H7 (cell line): Measurements from ENCODE around the gene GMDS. TPM values are rescaled to one million over a fixed set of nuclear protein-coding genes. Genes with fewer than 3 reads are reported as not detected.
"Not testable (repeated sequence)": the region's sequence is repeated elsewhere in the genome, so short reads cannot be mapped to it uniquely, and the experiment has no call there.

Experiments
- DNase-seq: peaks from one replicate; pipeline ENCODE4 v3.0.0; 2012
- H3K27me3 ChIP-seq: 2 replicates; pipeline ENCODE4 v1.6.0; 2011; ENCODE audit warnings: mild to moderate bottlenecking, low read length; ENCODE audit not compliant: control insufficient read depth, insufficient read depth
- H3K36me3 ChIP-seq: replicated peaks from 2 replicates; pipeline ENCODE4 v1.5.1; 2011; ENCODE audit warnings: low read length; ENCODE audit not compliant: control insufficient read depth, insufficient read depth
- H3K4me3 ChIP-seq: 2 replicates; pipeline ENCODE4 v1.5.1; 2011; ENCODE audit warnings: low read depth, mild to moderate bottlenecking, control low read depth, low read length, moderate library complexity; ENCODE audit not compliant: insufficient read depth
- total RNA-seq: library from RNA; depleted of rRNA; stranded (reverse); fragments of >200 nt; shearing (Covaris generic); gene quantifications from 2 replicates; pipeline ENCODE4 v1.2.3, GENCODE V29; 2014

Gene GMDS
- total RNA-seq, 1 experiment from 2014 or later, result 9.0 TPM

DNA sequence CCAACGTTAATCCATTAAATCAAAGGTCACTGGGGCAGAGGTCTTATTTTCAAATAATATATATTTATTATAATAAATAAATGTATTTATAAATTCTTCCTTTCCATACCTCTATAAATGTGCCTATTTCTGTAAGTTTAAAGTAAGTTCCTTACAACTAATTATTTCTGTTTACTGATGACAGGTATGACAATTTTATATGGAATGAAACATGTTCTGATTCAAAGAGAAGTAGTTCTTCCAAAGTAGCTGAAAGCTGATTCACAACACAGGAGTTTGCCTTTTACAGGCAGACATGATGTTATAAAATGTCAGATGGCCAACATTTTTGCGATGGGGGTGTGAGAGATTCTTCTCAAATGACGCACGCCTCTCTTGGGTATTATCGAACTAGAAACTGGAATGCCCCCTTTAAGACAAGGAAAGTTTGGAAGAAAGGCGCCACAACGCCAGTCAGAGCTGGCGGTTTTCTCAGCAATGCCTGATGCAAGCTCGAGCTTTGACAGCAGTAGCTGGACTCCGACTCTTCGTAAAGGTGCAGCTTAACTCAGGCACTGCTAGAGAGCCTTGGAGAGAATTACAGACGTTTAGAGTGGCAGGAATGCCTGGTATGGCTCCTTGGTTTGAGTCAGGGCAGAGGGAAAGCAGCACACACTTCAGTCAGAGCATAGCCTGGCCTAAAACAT, 543.6 kb downstream of the GMDS start:
- Histone ChIP-seq H3K27me3 (no peaks in the 10 kb centered on the region), H3K36me3 (no peaks in the 10 kb centered on the region), H3K4me3 (no peak overlapping the region)
- DNase-seq, result no peak

DNA sequence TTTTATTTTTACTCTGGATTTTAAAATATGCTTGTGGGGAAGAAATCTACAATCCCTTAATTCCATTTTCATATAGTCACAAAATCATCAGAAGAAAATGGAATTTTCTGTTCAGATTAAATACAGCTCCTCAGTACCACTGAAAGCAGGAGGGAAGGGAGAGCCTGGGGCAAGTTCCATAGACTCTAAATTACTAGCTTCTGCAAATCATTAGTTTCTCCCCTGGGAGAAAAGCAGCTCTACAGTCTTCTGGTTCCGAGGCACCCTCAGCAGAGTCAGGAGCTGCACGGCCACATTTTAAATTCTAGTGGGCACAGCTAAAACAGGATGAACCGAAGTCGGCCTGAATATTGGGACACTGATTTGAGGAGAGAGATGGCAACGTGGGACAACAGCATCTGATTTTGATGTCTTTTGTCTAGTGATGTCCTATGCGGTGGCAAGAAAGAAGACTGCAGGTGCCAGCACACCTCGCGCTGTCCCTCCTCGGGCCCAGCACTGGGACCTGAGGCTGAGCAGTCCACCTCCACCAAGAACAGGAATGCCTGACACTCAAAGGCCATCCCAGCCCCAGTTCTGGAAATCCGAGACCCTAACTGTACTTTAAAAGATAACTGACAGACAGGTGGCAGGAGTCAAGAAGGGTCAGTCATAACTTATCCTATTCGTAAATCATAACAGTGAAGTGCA, 545.0 kb downstream of the GMDS start:
- DNase-seq, result no peak
- H3K27me3 ChIP-seq, result no peaks in the 10 kb centered on the region
- H3K4me3 ChIP-seq, result no peak overlapping the region
- no peaks in the 10 kb centered on the region for H3K36me3 ChIP-seq

- Histone ChIP-seq H3K36me3 (no peaks in the 10 kb centered on the region), H3K27me3 (no peaks in the 10 kb centered on the region), H3K4me3 (no peak overlapping the region)
- no peak for DNase-seq
Measured at GRCh38 chr6:1698527-1698926, 546.9 kb downstream of the GMDS start.

GRCh38 chr6:1697688-1698351, 547.6 kb downstream of the GMDS start:
- Histone ChIP-seq H3K36me3 (no peaks in the 10 kb centered on the region), H3K4me3 (no peak overlapping the region), H3K27me3 (no peaks in the 10 kb centered on the region)
- no peak for DNase-seq

DNA sequence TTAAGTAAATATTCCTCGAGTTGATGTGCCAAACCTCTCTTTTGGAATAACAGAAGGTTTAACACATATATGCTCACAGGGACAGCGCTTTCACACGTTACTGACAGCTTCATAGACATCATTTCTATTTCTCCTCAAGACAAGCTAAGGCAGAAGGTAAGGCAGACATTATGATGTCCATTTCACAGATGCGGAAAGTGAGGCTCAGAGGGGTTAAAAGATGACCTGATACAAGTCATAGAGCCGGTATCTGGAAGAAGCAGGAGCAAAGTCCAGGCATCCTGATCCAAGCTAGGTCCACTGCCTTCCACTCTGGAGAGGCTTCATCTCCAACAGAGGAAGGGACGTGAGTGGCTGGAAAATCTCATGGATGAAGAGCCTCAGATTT, 548.9 kb downstream of the GMDS start:
- no peaks in the 10 kb centered on the region for H3K36me3 ChIP-seq
- no peak overlapping the region for H3K4me3 ChIP-seq
- no peaks in the 10 kb centered on the region for H3K27me3 ChIP-seq
- DNase-seq, result no peak

GRCh38 chr6:1695546-1696462, 549.6 kb downstream of the GMDS start:
- Histone ChIP-seq H3K4me3 (no peak overlapping the region), H3K27me3 (no peaks in the 10 kb centered on the region), H3K36me3 (no peaks in the 10 kb centered on the region)
- no peak for DNase-seq

DNA sequence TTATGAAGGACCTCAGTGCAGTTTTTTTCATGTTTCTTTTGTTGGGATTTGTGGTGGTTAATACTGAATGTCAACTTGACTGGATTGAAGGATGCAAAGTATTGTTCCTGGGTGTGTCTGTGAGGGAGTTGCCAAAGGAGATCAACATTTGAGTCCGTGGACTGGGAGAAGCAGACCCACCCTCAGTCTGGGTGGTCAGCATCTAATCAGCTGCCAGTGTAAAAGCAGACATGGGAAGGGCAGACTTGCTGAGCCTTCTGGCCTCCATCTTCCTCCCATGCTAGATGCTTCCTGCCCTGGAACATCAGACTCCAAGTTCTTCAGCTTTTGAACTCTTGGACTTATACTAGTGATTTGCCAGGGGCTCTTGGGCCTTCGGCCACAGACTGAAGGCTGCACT, 553.6 kb downstream of the GMDS start:
- H3K4me3 ChIP-seq, H3K36me3 ChIP-seq, H3K27me3 ChIP-seq, DNase-seq: not testable (repeated sequence)

GRCh38 chr6:1690656-1691055, 554.7 kb downstream of the GMDS start:
- DNase-seq, H3K36me3 ChIP-seq, H3K4me3 ChIP-seq, H3K27me3 ChIP-seq: not testable (repeated sequence)

DNA sequence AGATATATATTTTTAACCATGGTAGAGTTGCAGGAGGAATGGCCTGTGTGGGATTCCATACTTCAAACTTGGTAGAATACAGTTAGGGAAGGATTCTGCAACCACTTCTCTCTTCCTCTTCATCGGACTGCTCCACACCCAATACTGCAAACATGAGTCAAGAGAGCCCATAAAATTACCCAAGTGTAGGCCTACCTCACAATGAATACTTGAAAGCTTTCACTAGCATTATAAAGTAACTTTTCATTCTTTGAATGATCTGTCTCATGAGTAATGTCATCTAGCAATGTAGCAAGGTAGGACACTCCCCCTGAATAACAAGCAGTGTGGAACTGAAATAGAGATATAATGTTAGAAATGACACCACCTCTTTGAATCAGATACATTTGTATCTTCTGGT, 556.3 kb downstream of the GMDS start:
- no peaks in the 10 kb centered on the region; the same call in 1 of the 2 replicates for H3K27me3 ChIP-seq
- no peak overlapping the region for H3K4me3 ChIP-seq
- no peaks in the 10 kb centered on the region for H3K36me3 ChIP-seq
- no peak for DNase-seq

- H3K4me3 ChIP-seq, result no peak overlapping the region
- no peaks in the 10 kb centered on the region; the same call in 1 of the 2 replicates for H3K27me3 ChIP-seq
- no peak for DNase-seq
- no peaks in the 10 kb centered on the region for H3K36me3 ChIP-seq
Measured at GRCh38 chr6:1688396-1688795, 557.0 kb downstream of the GMDS start.

DNA sequence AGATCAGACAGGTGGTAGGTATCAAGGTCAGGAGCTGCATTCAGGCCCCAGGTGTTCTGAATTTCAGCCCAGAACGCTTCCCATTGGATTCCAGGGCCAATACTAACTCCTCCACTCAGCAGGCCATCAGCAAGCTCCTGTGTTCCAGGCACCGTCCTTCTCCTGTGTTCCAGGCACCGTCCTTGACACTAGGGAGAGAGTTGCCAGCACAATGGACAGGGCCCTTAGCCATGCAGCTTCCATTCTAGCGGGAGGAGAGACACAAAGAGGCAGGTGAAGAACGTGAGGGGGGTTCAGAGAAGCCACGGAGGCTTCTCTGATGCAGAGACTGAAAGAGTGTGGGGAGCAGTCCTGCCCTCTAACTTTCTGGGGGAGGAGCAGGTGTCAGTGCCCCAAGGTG, 558.0 kb downstream of the GMDS start:
- DNase-seq, result no peak
- Histone ChIP-seq H3K36me3 (no peaks in the 10 kb centered on the region), H3K27me3 (no peaks in the 10 kb centered on the region; the same call in 1 of the 2 replicates), H3K4me3 (no peak overlapping the region)

- DNase-seq, result no peak
- H3K27me3 ChIP-seq, result no peaks in the 10 kb centered on the region; the same call in 1 of the 2 replicates
- H3K36me3 ChIP-seq, result no peaks in the 10 kb centered on the region
- H3K4me3 ChIP-seq, result no peak overlapping the region
Measured at GRCh38 chr6:1686117-1687098, 559.0 kb downstream of the GMDS start.

- Histone ChIP-seq H3K36me3 (no peaks in the 10 kb centered on the region), H3K27me3 (no peaks in the 10 kb centered on the region), H3K4me3 (no peak overlapping the region)
- no peak for DNase-seq
Measured at GRCh38 chr6:1679688-1680068, 565.7 kb downstream of the GMDS start.
